ENCODE results near the gene IFNA17. TPM values are rescaled to one million over a fixed set of nuclear protein-coding genes. Genes with fewer than 3 reads are reported as not detected.
A peak's percentile ranks its signal among the peaks of the same experiment; 100 is the strongest.
"Not testable (repeated sequence)": the region's sequence is repeated elsewhere in the genome, so short reads cannot be mapped to it uniquely, and the experiment has no call there.

The IFNA17 gene
- total and polyA plus RNA-seq, 8 donors, result not detected

DNA sequence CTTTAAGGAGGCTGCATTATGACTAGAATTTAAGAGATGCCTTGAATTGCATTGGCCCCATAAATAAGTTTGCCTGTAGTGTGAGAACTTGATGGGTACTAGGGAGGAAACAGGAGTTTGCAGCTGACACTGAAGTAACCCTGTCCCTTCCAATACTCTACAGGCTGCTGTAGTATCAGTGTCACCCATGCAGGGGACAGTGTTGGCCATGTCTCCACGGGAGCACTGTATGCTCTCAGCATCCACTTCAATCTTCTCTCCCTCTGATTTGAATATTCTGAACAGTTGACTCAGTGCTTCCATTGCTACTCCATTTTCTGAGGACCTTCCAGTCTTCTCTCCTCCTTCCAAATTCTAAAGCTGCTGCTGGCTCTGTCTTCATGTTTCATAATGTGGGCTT, 23.2 kb upstream of the IFNA17 start:
- no peak for DNase-seq
- intact Hi-C loops (cut with DNase I), result no loop called here
- Histone ChIP-seq H3K9me3 (no peaks in the 10 kb centered on the region), H3K4me1 (peaks cover 0 to 14% of the 10 kb centered on the region in 2 donors), H3K36me3 (no peaks in the 10 kb centered on the region), H3K4me3 (no peak overlapping the region), H3K27ac (no peak overlapping the region), H3K27me3 (peaks cover 0 to 7% of the 10 kb centered on the region in 2 donors)
- TF ChIP-seq, protein P1, sequence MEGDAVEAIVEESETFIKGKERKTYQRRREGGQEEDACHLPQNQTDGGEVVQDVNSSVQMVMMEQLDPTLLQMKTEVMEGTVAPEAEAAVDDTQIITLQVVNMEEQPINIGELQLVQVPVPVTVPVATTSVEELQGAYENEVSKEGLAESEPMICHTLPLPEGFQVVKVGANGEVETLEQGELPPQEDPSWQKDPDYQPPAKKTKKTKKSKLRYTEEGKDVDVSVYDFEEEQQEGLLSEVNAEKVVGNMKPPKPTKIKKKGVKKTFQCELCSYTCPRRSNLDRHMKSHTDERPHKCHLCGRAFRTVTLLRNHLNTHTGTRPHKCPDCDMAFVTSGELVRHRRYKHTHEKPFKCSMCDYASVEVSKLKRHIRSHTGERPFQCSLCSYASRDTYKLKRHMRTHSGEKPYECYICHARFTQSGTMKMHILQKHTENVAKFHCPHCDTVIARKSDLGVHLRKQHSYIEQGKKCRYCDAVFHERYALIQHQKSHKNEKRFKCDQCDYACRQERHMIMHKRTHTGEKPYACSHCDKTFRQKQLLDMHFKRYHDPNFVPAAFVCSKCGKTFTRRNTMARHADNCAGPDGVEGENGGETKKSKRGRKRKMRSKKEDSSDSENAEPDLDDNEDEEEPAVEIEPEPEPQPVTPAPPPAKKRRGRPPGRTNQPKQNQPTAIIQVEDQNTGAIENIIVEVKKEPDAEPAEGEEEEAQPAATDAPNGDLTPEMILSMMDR (IDR thresholded peaks at IDR 0.05), result no peak
- ATAC-seq, result no peak

DNA sequence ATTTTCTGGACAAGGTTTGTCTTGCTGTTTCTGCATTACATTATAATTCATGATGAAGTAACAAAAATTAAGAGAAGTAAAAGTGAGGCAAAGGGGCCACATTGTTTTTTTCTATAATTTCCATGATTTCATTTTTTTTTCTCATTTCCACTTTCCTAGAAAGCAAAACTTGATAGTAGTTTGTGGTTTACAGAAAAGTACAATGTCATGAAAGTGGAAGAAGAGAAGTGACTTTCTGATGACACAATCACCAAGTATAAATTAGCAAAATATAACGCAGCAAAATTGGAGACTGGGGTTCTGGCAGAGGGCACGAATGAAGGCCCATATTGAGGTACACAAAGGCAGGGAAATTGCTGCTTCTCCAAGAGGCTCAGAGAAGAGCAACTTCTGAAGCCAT, 16.8 kb upstream of the IFNA17 start:
- H3K4me3 ChIP-seq, result no peak overlapping the region
- TF ChIP-seq, protein P1 (IDR thresholded peaks at IDR 0.05), result no peak
- no peak overlapping the region for H3K27ac ChIP-seq
- intact Hi-C loops (cut with DNase I), result no loop called here
- no peak for ATAC-seq
- DNase-seq, result no peak
- peaks cover 14 to 17% of the 10 kb centered on the region in 2 donors for H3K27me3 ChIP-seq
- H3K9me3 ChIP-seq, result no peaks in the 10 kb centered on the region
- H3K4me1 ChIP-seq, result no peaks in the 10 kb centered on the region
- H3K36me3 ChIP-seq, result no peaks in the 10 kb centered on the region

DNA sequence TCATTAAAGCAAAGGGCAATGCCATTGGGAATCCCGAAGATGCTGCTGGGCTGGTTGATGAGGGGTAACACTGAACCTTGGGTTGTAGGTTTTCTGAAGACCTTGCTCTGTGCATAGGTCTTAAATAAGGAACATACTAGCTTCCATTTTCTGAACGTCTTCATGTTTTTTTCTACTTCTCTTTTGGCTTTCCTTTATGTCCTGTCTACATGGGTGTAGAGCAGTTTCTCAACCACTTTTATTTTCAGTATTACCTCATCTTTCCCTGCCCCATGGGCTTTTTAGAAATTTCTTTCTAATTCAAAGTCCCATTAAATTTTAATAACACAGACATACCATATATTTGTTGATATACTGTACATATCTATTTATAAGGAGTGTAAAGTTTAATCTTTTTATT, 11.9 kb upstream of the IFNA17 start, which contains the start of gene IFNA14:
IFNA14 (minus strand) TSS at position 95 of the 400 bp plus-strand sequence; CDS start at position 25, 70 bp downstream.
- intact Hi-C loops (cut with DNase I), result no loop called here
- H3K27me3 ChIP-seq, result peaks cover 14 to 17% of the 10 kb centered on the region in 2 donors
- no peaks in the 10 kb centered on the region for H3K9me3 ChIP-seq
- TF ChIP-seq, protein P1 (IDR thresholded peaks at IDR 0.05), result no peak
- ATAC-seq (no peak), DNase-seq (no peak)
- no peaks in the 10 kb centered on the region for H3K36me3 ChIP-seq
- no peak within 1 kb of the TSS for H3K4me3 ChIP-seq
- H3K27ac ChIP-seq, result no peak within 1 kb of the TSS
- H3K4me1 ChIP-seq, result no peaks in the 10 kb centered on the region

DNA sequence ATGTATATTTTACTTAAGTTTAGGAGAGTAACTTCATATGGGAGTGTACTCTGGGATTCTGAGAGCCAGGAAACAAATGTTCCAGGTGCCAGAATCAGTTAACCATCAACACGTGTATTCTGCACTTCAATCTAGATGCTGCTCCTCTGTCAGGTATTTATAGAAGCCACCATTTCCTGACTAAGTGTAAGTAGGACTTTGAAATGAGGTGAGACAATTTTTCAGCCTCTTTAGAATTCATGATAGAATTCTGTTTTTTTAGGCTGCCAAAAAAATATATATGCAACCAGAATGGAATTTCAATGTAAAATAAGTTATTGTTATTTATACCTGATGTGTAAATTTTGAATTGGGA, 8.3 kb upstream of the IFNA17 start:
- H3K27ac ChIP-seq; DNase-seq; H3K9me3 ChIP-seq; H3K36me3 ChIP-seq; intact Hi-C loops (cut with DNase I); H3K4me3 ChIP-seq; H3K4me1 ChIP-seq; ATAC-seq; H3K27me3 ChIP-seq: not testable (repeated sequence)

DNA sequence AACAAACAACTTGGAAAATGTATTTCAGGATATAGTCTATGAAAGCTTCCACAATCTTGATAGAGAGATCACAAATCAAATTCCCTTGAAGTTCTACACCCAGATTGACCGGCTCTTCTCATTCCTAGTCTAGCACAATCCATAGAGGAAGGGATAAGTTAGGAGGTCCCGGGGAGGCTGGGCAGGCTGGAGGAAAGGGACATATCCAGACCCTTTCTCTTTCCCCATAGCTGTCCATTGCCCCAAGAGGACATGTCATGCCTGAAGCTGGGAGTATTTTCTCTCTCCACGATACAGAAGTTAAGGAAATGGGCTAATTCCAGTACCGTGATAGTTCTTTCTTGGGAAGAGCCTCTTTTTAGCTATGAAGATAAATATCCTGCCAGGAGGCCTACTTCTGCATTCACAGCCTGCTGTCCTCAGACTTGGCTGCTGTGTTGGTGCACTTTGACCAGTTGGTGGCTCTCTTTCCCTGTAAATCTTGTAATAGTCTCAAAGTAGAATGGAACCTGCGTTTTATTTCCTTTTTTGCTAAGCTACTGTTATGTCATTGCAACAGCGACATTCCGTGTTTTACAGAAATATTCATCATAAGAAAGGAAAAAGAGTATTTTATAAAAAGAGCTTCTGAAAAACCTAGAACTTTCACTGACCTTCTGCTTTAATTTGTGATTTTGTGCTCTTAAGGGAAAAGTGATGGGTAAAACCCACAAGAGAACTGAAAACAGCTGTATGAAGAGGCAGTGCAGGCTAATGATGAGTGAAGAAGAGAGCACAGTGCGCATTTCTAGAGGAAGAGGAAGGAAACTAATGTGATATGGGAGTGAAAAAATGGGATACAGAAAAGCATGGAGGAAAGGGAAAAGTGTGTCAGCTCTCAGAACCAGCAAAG, 7.7 kb upstream of the IFNA17 start:
- intact Hi-C loops (cut with DNase I); H3K27ac ChIP-seq; H3K4me1 ChIP-seq; H3K9me3 ChIP-seq; H3K36me3 ChIP-seq; H3K4me3 ChIP-seq; H3K27me3 ChIP-seq: not testable (repeated sequence)
- DNase-seq, result peak in 2 of 4 donors; percentile 9 to 42
- TF ChIP-seq, protein P1 (IDR thresholded peaks at IDR 0.05), result peak in 1 of 2 donors; percentile 29
- ATAC-seq, result peak; percentile 74
